Mesenchymal stem cell (in vitro differentiated cells and primary cell): Measurements from ENCODE around the gene CPNE1.

ENCODE experiments used
- DNase-seq: peaks from one replicate; pipeline ENCODE4 v3.0.0-alpha.2; 2013
- H2AFZ ChIP-seq: one replicate; pipeline ENCODE4 v1.6.1; 2013; ENCODE audit warnings: low read depth, mild to moderate bottlenecking, control low read depth, inconsistent platforms, low read length, moderate library complexity
- H2AK5ac ChIP-seq: 2 replicates; pipeline ENCODE4 v1.6.1; 2013; ENCODE audit warnings: low read length, moderate library complexity, mild to moderate bottlenecking, inconsistent platforms; ENCODE audit not compliant: severe bottlenecking
- H2BK120ac ChIP-seq: one replicate; pipeline ENCODE4 v1.6.1; 2013; ENCODE audit warnings: low read depth, mild to moderate bottlenecking, inconsistent platforms, low read length, moderate library complexity
- H2BK12ac ChIP-seq, 2 experiments: one replicate each; pipeline ENCODE4 v1.6.1; 2013; ENCODE audit warnings: inconsistent platforms in 2 of 2, low read length in 2 of 2, mild to moderate bottlenecking in 2 of 2, moderate library complexity in 2 of 2, control low read depth in 1 of 2
- H2BK15ac ChIP-seq: one replicate; pipeline ENCODE4 v1.6.1; 2013; ENCODE audit warnings: mild to moderate bottlenecking, low read depth, inconsistent platforms; ENCODE audit not compliant: poor library complexity, severe bottlenecking
- H2BK5ac ChIP-seq: 2 replicates; pipeline ENCODE4 v1.6.1; 2013; ENCODE audit warnings: low read depth, mild to moderate bottlenecking, low read length, control low read depth, inconsistent platforms; ENCODE audit not compliant: poor library complexity, severe bottlenecking
- H3K14ac ChIP-seq, 2 experiments: one replicate each; pipeline ENCODE4 v1.6.1; 2013; ENCODE audit warnings: inconsistent platforms in 2 of 2, low read length in 2 of 2, control low read depth in 1 of 2, mild to moderate bottlenecking in 1 of 2, moderate library complexity in 1 of 2
- H3K18ac ChIP-seq, 2 experiments: one replicate each; pipeline ENCODE4 v1.6.1; 2013; ENCODE audit warnings: inconsistent platforms in 2 of 2, low read length in 2 of 2, control low read depth in 1 of 2, low read depth in 1 of 2, mild to moderate bottlenecking in 1 of 2
- H3K23ac ChIP-seq, 2 experiments: one replicate each; pipeline ENCODE4 v1.6.1; 2013; ENCODE audit warnings: inconsistent platforms in 2 of 2, low read length in 2 of 2, mild to moderate bottlenecking in 2 of 2, moderate library complexity in 2 of 2, control low read depth in 1 of 2
- H3K27ac ChIP-seq: 2 replicates; pipeline ENCODE4 v1.5.1; 2013; ENCODE audit warnings: mild to moderate bottlenecking, moderate library complexity, low read length, control low read depth, inconsistent platforms; ENCODE audit not compliant: poor library complexity, severe bottlenecking
- H3K27me3 ChIP-seq, 2 experiments: 2 replicates each; pipeline versions ENCODE4 v1.6.1 to v1.7.0; 2013; ENCODE audit warnings: low read length in 2 of 2, mild to moderate bottlenecking in 2 of 2, moderate library complexity in 2 of 2, control low read depth in 1 of 2, inconsistent platforms in 1 of 2; ENCODE audit not compliant: control insufficient read depth in 1 of 2, insufficient read depth in 1 of 2
- H3K36me3 ChIP-seq, 2 experiments: 2 replicates each; pipeline versions ENCODE4 v1.6.1 to v1.7.0; 2013; ENCODE audit warnings: low read length in 2 of 2, control low read depth in 1 of 2, inconsistent platforms in 1 of 2, low read depth in 1 of 2, mild to moderate bottlenecking in 1 of 2; ENCODE audit not compliant: insufficient read depth in 2 of 2, control insufficient read depth in 1 of 2
- H3K4ac ChIP-seq, 2 experiments: one replicate each; pipeline ENCODE4 v1.6.1; 2013; ENCODE audit warnings: inconsistent platforms in 2 of 2, low read length in 2 of 2, mild to moderate bottlenecking in 2 of 2, moderate library complexity in 2 of 2, control low read depth in 1 of 2, low read depth in 1 of 2
- H3K4me1 ChIP-seq: 2 replicates; pipeline ENCODE4 v1.6.1; 2013; ENCODE audit warnings: low read depth, low read length, control low read depth; ENCODE audit not compliant: control insufficient read depth, insufficient read depth
- H3K4me2 ChIP-seq: 2 replicates; pipeline ENCODE4 v1.6.1; 2013; ENCODE audit warnings: low read length, mild to moderate bottlenecking, inconsistent platforms; ENCODE audit not compliant: poor library complexity, severe bottlenecking
- H3K4me3 ChIP-seq, 2 experiments: 2 replicates each; pipeline versions ENCODE4 v1.5.1 to v1.7.0; 2013; ENCODE audit warnings: low read length in 2 of 2, mild to moderate bottlenecking in 2 of 2, control low read depth in 1 of 2, low read depth in 1 of 2; ENCODE audit not compliant: insufficient read depth in 1 of 2
- H3K79me1 ChIP-seq: replicated peaks from 2 replicates; pipeline ENCODE4 v1.6.1; 2013; ENCODE audit warnings: mild to moderate bottlenecking, control low read depth, low read length, inconsistent platforms; ENCODE audit not compliant: poor library complexity, severe bottlenecking
- H3K9ac ChIP-seq: 2 replicates; pipeline ENCODE4 v1.7.0; 2013; ENCODE audit warnings: mild to moderate bottlenecking, low read length, moderate library complexity
- H3K9me3 ChIP-seq: 2 replicates; pipeline ENCODE4 v1.7.0; 2013; ENCODE audit warnings: mild to moderate bottlenecking, low read length; ENCODE audit not compliant: control insufficient read depth
- H4K8ac ChIP-seq: one replicate; pipeline ENCODE4 v1.6.1; 2013; ENCODE audit warnings: inconsistent platforms, mild to moderate bottlenecking, low read length, moderate library complexity
- H4K91ac ChIP-seq: one replicate; pipeline ENCODE4 v1.6.1; 2013; ENCODE audit warnings: mild to moderate bottlenecking, low read length, inconsistent platforms
- WGBS: methylation state at CpG from one replicate; pipeline ENCODE4 v1.1.7; 2013; ENCODE audit warnings: mixed read lengths; 5-methylcytosine and 5-hydroxymethylcytosine counted together

Gene CPNE1

GRCh38 chr20:35710884-35711587 is 46.3 kb upstream of the CPNE1 start:
- Histone ChIP-seq H2AFZ (no peak overlapping the region), H2AK5ac (no peak overlapping the region), H3K27me3 (no peaks in the 10 kb centered on the region), H3K18ac (no peak overlapping the region), H4K91ac (no peak overlapping the region), H3K27ac (no peak overlapping the region), H2BK120ac (no peak overlapping the region), H3K4me2 (no peak overlapping the region), H3K4me3 (no peak overlapping the region), H3K9me3 (no peaks in the 10 kb centered on the region), H3K14ac (no peak overlapping the region), H3K4ac (no peak overlapping the region), H3K9ac (peak overlapping the region; percentile 41), H3K36me3 (peaks cover 31 to 96% of the 10 kb centered on the region in 2 experiments), H3K4me1 (no peaks in the 10 kb centered on the region), H3K79me1 (peaks cover 2% of the 10 kb centered on the region), H3K23ac (no peak overlapping the region), H2BK5ac (no peak overlapping the region), H2BK12ac (no peak overlapping the region), H4K8ac (no peak overlapping the region), H2BK15ac (no peak overlapping the region)
- WGBS, result 100% methylated on average over 1 of the region's 6 CpGs
- no peak for DNase-seq

- Histone ChIP-seq H3K4ac (no peak overlapping the region), H2BK12ac (no peak overlapping the region), H3K14ac (no peak overlapping the region), H4K91ac (no peak overlapping the region), H3K18ac (no peak overlapping the region), H3K79me1 (peaks cover 2% of the 10 kb centered on the region), H3K23ac (no peak overlapping the region), H3K9me3 (no peaks in the 10 kb centered on the region), H2BK15ac (no peak overlapping the region), H3K4me3 (no peak overlapping the region), H3K27ac (no peak overlapping the region), H3K4me2 (no peak overlapping the region), H2BK5ac (no peak overlapping the region), H2BK120ac (no peak overlapping the region), H2AK5ac (no peak overlapping the region), H3K36me3 (peaks cover 31 to 96% of the 10 kb centered on the region in 2 experiments), H4K8ac (no peak overlapping the region), H3K27me3 (no peaks in the 10 kb centered on the region), H3K9ac (peak overlapping the region; percentile 41), H3K4me1 (no peaks in the 10 kb centered on the region), H2AFZ (no peak overlapping the region)
- no peak for DNase-seq
Measured at GRCh38 chr20:35710039-35710438, 45.3 kb upstream of the CPNE1 start.

GRCh38 chr20:35709259-35709658 is 44.6 kb upstream of the CPNE1 start:
- no CpG with 5 or more reads among the region's 1 CpG for WGBS
- H3K14ac ChIP-seq, result no peak overlapping the region
- H2AFZ ChIP-seq, result no peak overlapping the region
- peak overlapping the region; percentile 41 for H3K9ac ChIP-seq
- H3K36me3 ChIP-seq, result peaks cover 29 to 96% of the 10 kb centered on the region in 2 experiments
- no peak overlapping the region for H3K4me2 ChIP-seq
- no peaks in the 10 kb centered on the region for H3K4me1 ChIP-seq
- H3K4ac ChIP-seq, result no peak overlapping the region
- no peak overlapping the region for H3K4me3 ChIP-seq
- H4K91ac ChIP-seq, result no peak overlapping the region
- H3K27ac ChIP-seq, result peak overlapping the region; percentile 29
- H2AK5ac ChIP-seq, result no peak overlapping the region
- H3K18ac ChIP-seq, result no peak overlapping the region
- H2BK12ac ChIP-seq, result no peak overlapping the region
- H3K79me1 ChIP-seq, result peaks cover 2% of the 10 kb centered on the region
- H2BK15ac ChIP-seq, result no peak overlapping the region
- no peak for DNase-seq
- H4K8ac ChIP-seq, result no peak overlapping the region
- no peak overlapping the region for H2BK5ac ChIP-seq
- no peaks in the 10 kb centered on the region for H3K9me3 ChIP-seq
- H3K27me3 ChIP-seq, result no peaks in the 10 kb centered on the region
- H2BK120ac ChIP-seq, result no peak overlapping the region
- no peak overlapping the region for H3K23ac ChIP-seq

- Histone ChIP-seq H3K23ac (no peak overlapping the region), H3K4ac (no peak overlapping the region), H3K4me3 (no peak overlapping the region), H2AFZ (no peak overlapping the region), H2BK120ac (no peak overlapping the region), H3K4me1 (no peaks in the 10 kb centered on the region), H2BK12ac (no peak overlapping the region), H4K91ac (no peak overlapping the region), H3K9ac (peak overlapping the region; percentile 41), H3K79me1 (no peaks in the 10 kb centered on the region), H3K36me3 (peaks cover 27 to 96% of the 10 kb centered on the region in 2 experiments), H3K27me3 (no peaks in the 10 kb centered on the region), H2AK5ac (no peak overlapping the region), H3K14ac (no peak overlapping the region), H3K4me2 (no peak overlapping the region), H3K27ac (no peak overlapping the region), H3K9me3 (no peaks in the 10 kb centered on the region), H2BK5ac (no peak overlapping the region), H2BK15ac (no peak overlapping the region), H4K8ac (no peak overlapping the region), H3K18ac (no peak overlapping the region)
- no peak for DNase-seq
- WGBS, result 100% methylated on average over 1 of the region's 1 CpG
Measured at GRCh38 chr20:35708502-35708901, 43.8 kb upstream of the CPNE1 start.
